HEK293 (cell line): ENCODE results near the gene NRP2.

Source experiments
- CTCF ChIA-PET: fragments of 350-600 bp; formaldehyde crosslinking; extraction: SDS; loops from one replicate; lab custom pipeline; 2021; ENCODE audit warnings: antibody characterized with exemption; lab: Yijun Ruan, JAX
- POLR2A ChIA-PET: fragments of 300-600 bp; formaldehyde crosslinking; extraction: SDS; loops from one replicate; lab custom pipeline; 2020; ENCODE audit warnings: antibody characterized with exemption, inconsistent platforms; lab: Yijun Ruan, JAX
- H3K27ac ChIP-seq: fragments of 200-500 bp; sonication (Bioruptor generic); 2 replicates; pipeline ENCODE4 v1.5.1; 2014; ENCODE audit warnings: low read depth, low read length, control low read depth, inconsistent platforms; ENCODE audit errors: extremely low read depth
- H3K36me3 ChIP-seq, 2 experiments: fragments of 200-500 bp in 1 of 2; sonication (Bioruptor generic) in 1 of 2; 1 replicate in 1 of 2; 2 replicates in 1 of 2; pipeline ENCODE4 v1.5.1; 2014 to 2017; ENCODE audit warnings: inconsistent platforms in 2 of 2, low read length in 2 of 2; ENCODE audit not compliant: control insufficient read depth in 2 of 2, insufficient read depth in 1 of 2
- H3K4me1 ChIP-seq: fragments of 200-500 bp; sonication (Bioruptor generic); 2 replicates; pipeline ENCODE4 v1.5.1; 2014; ENCODE audit warnings: mild to moderate bottlenecking, low read length, inconsistent platforms; ENCODE audit not compliant: control insufficient read depth, insufficient read depth
- H3K4me3 ChIP-seq: 2 replicates; pipeline ENCODE4 v1.5.1; 2011; ENCODE audit warnings: low read depth, mild to moderate bottlenecking, control low read depth, low read length, moderate library complexity
- H3K9me3 ChIP-seq: fragments of 200-500 bp; sonication (Bioruptor generic); 2 replicates; pipeline ENCODE4 v1.5.1; 2014; ENCODE audit warnings: low read depth, low read length, inconsistent platforms; ENCODE audit not compliant: control insufficient read depth, insufficient read depth
- GLIS1 ChIP-seq: fragments of 450-650 bp; formaldehyde crosslinking; IDR thresholded peaks from 2 replicates; pipeline ENCODE4 v1.5.1; 2016; ENCODE audit warnings: missing biosample characterization, missing genetic modification characterization
- PRDM1 ChIP-seq: fragments of 450-650 bp; formaldehyde crosslinking; IDR thresholded peaks from 2 replicates; pipeline ENCODE4; 2016; ENCODE audit warnings: missing biosample characterization, missing genetic modification characterization
- ZBTB8A ChIP-seq: fragments of 450-650 bp; formaldehyde crosslinking; IDR thresholded peaks from 2 replicates; pipeline ENCODE4 v1.5.1; 2016; ENCODE audit warnings: missing biosample characterization, missing genetic modification characterization
- ZNF223 ChIP-seq: fragments of 450-650 bp; formaldehyde crosslinking; IDR thresholded peaks from 2 replicates; pipeline ENCODE4 v1.5.1; 2016; ENCODE audit warnings: missing biosample characterization, missing genetic modification characterization
- ZNF423 ChIP-seq: fragments of 450-650 bp; formaldehyde crosslinking; IDR thresholded peaks from 2 replicates; pipeline ENCODE4 v1.5.1; 2016; ENCODE audit warnings: missing biosample characterization, missing genetic modification characterization
- ZNF544 ChIP-seq: fragments of 450-650 bp; formaldehyde crosslinking; IDR thresholded peaks from 2 replicates; pipeline ENCODE4 v1.5.0; 2017; ENCODE audit warnings: missing biosample characterization, missing genetic modification characterization
- ZNF747 ChIP-seq: fragments of 450-650 bp; formaldehyde crosslinking; IDR thresholded peaks from 2 replicates; pipeline ENCODE4 v1.5.1; 2016; ENCODE audit warnings: missing biosample characterization, missing genetic modification characterization
- TF ChIP-seq, protein P1 (sequence below): fragments of 450-650 bp; formaldehyde crosslinking; IDR thresholded peaks from 2 replicates; pipeline ENCODE4 v1.5.1; 2016; ENCODE audit warnings: missing biosample characterization, missing genetic modification characterization, borderline replicate concordance
- TF ChIP-seq, protein P2 (sequence below): fragments of 450-650 bp; formaldehyde crosslinking; IDR thresholded peaks from 2 replicates; pipeline ENCODE4; 2016; ENCODE audit warnings: missing biosample characterization, missing genetic modification characterization
- TF ChIP-seq, protein P3 (sequence below): fragments of 450-650 bp; formaldehyde crosslinking; IDR thresholded peaks from 2 replicates; pipeline ENCODE4 v1.5.1; 2017; ENCODE audit warnings: missing biosample characterization, missing genetic modification characterization
- TF ChIP-seq, protein P4 (sequence below): fragments of 450-650 bp; formaldehyde crosslinking; IDR thresholded peaks from 2 replicates; pipeline ENCODE4 v1.5.1; 2016; ENCODE audit warnings: missing biosample characterization, missing genetic modification characterization
- TF ChIP-seq, protein P5 (sequence below): fragments of 450-650 bp; formaldehyde crosslinking; IDR thresholded peaks from 2 replicates; pipeline ENCODE4 v1.5.1; 2016; ENCODE audit warnings: missing biosample characterization, missing genetic modification characterization
- TF ChIP-seq, protein P6 (sequence below): fragments of 450-650 bp; formaldehyde crosslinking; IDR thresholded peaks from 2 replicates; pipeline ENCODE4 v1.5.1; 2016; ENCODE audit warnings: missing biosample characterization, missing genetic modification characterization

Gene NRP2

DNA sequence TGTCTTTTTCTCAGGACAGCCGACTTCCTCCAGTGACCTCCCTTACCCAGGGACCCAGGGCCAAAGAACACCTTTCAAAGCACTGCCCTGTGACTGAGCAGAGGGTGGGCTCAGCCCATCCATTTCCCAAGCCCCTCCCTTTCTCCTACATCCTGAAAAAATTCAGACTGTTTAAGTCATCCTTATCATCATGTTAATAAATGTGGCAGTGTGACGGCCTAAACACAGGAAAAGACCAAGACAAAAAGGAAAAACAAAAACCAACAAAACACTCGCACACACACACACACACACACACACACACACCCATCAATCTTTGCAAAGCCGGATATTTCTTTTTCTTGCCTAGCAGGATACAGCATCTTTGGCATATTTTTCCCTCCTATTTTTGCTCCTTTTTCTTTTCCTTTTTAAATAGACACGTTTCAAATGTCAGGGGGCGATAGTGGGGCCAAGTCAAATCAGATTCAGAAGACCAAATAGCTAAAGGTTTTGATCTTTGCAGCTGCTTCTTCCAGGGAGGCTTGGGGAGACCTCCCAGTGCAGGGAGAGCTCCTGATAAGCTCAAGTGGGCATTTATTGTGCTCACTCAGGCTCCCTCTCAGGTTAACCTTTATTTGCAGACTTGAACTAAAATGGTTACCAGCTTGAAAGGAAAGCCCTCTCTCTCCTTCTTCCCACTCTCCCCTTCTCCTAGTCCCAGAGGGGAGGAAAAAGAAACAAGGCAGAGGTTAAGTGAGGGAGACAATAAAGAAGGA, 39.5 kb upstream of the NRP2 start:
- Histone ChIP-seq H3K27ac (no peak overlapping the region), H3K9me3 (no peaks in the 10 kb centered on the region), H3K4me1 (no peaks in the 10 kb centered on the region), H3K4me3 (no peak overlapping the region), H3K36me3 (no peaks in the 10 kb centered on the region)
- ChIA-PET POLR2A (no interaction called here), CTCF (interaction anchor here (0.7 kb wide), 1 partner anchor 49 kb away, joined by 6 read pairs; no protein-coding TSS in a partner anchor)
- TF ChIP-seq, protein P1, sequence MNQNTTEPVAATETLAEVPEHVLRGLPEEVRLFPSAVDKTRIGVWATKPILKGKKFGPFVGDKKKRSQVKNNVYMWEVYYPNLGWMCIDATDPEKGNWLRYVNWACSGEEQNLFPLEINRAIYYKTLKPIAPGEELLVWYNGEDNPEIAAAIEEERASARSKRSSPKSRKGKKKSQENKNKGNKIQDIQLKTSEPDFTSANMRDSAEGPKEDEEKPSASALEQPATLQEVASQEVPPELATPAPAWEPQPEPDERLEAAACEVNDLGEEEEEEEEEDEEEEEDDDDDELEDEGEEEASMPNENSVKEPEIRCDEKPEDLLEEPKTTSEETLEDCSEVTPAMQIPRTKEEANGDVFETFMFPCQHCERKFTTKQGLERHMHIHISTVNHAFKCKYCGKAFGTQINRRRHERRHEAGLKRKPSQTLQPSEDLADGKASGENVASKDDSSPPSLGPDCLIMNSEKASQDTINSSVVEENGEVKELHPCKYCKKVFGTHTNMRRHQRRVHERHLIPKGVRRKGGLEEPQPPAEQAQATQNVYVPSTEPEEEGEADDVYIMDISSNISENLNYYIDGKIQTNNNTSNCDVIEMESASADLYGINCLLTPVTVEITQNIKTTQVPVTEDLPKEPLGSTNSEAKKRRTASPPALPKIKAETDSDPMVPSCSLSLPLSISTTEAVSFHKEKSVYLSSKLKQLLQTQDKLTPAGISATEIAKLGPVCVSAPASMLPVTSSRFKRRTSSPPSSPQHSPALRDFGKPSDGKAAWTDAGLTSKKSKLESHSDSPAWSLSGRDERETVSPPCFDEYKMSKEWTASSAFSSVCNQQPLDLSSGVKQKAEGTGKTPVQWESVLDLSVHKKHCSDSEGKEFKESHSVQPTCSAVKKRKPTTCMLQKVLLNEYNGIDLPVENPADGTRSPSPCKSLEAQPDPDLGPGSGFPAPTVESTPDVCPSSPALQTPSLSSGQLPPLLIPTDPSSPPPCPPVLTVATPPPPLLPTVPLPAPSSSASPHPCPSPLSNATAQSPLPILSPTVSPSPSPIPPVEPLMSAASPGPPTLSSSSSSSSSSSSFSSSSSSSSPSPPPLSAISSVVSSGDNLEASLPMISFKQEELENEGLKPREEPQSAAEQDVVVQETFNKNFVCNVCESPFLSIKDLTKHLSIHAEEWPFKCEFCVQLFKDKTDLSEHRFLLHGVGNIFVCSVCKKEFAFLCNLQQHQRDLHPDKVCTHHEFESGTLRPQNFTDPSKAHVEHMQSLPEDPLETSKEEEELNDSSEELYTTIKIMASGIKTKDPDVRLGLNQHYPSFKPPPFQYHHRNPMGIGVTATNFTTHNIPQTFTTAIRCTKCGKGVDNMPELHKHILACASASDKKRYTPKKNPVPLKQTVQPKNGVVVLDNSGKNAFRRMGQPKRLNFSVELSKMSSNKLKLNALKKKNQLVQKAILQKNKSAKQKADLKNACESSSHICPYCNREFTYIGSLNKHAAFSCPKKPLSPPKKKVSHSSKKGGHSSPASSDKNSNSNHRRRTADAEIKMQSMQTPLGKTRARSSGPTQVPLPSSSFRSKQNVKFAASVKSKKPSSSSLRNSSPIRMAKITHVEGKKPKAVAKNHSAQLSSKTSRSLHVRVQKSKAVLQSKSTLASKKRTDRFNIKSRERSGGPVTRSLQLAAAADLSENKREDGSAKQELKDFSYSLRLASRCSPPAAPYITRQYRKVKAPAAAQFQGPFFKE (tag by site-specific recombination), result no peak
- TF ChIP-seq GLIS1 (tag by site-specific recombination) (0 out of 2 replicates have a peak, but pooled peaks have one; percentile 27), ZNF423 (no peak)
- TF ChIP-seq, protein P2, sequence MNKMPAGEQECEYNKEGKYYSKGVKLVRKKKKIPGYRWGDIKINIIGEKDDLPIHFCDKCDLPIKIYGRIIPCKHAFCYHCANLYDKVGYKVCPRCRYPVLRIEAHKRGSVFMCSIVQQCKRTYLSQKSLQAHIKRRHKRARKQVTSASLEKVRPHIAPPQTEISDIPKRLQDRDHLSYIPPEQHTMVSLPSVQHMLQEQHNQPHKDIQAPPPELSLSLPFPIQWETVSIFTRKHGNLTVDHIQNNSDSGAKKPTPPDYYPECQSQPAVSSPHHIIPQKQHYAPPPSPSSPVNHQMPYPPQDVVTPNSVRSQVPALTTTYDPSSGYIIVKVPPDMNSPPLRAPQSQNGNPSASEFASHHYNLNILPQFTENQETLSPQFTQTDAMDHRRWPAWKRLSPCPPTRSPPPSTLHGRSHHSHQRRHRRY (tag by site-specific recombination), result no peak
- TF ChIP-seq, protein P3, sequence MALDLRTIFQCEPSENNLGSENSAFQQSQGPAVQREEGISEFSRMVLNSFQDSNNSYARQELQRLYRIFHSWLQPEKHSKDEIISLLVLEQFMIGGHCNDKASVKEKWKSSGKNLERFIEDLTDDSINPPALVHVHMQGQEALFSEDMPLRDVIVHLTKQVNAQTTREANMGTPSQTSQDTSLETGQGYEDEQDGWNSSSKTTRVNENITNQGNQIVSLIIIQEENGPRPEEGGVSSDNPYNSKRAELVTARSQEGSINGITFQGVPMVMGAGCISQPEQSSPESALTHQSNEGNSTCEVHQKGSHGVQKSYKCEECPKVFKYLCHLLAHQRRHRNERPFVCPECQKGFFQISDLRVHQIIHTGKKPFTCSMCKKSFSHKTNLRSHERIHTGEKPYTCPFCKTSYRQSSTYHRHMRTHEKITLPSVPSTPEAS (tag by site-specific recombination), result 0 out of 2 replicates have a peak, but pooled peaks have one; percentile 23

DNA sequence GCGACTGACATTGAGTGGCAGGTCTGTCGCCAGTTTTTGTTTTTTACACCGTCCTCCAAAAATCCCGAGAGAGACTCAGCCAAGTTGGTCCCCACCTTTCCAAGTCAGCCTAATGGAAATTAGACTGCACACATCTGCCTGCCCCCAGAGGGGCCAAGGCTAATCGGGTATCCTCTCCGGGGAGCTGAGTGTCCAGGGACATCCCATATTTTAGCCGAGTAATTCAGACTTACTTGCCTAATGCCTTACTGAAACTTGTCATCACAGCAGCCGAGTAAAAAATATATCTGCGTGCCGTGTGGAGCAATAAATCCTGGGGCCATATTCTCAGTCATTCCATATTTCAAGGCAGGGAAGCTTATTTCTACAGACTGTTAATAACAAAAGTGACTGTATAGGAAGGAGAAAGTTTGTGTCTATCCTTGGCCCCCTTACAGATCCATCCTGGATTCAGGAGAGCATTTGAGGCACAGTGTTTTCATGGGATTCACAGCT, 38.9 kb upstream of the NRP2 start:
- Histone ChIP-seq H3K27ac (no peak overlapping the region), H3K36me3 (no peaks in the 10 kb centered on the region), H3K4me1 (no peaks in the 10 kb centered on the region), H3K9me3 (no peaks in the 10 kb centered on the region), H3K4me3 (no peak overlapping the region)
- CTCF ChIA-PET, result interaction anchor here (0.7 kb wide), 1 partner anchor 49 kb away, joined by 6 read pairs; no protein-coding TSS in a partner anchor
- POLR2A ChIA-PET, result no interaction called here
- no peak for TF ChIP-seq ZNF544 (tag by site-specific recombination)
- TF ChIP-seq PRDM1 (tag by site-specific recombination), result no peak
- TF ChIP-seq ZNF223 (tag by site-specific recombination), result no peak
- TF ChIP-seq, protein P4, sequence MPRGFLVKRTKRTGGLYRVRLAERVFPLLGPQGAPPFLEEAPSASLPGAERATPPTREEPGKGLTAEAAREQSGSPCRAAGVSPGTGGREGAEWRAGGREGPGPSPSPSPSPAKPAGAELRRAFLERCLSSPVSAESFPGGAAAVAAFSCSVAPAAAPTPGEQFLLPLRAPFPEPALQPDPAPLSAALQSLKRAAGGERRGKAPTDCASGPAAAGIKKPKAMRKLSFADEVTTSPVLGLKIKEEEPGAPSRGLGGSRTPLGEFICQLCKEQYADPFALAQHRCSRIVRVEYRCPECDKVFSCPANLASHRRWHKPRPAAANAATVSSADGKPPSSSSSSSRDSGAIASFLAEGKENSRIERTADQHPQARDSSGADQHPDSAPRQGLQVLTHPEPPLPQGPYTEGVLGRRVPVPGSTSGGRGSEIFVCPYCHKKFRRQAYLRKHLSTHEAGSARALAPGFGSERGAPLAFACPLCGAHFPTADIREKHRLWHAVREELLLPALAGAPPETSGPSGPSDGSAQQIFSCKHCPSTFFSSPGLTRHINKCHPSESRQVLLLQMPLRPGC (tag by site-specific recombination), result no peak
- TF ChIP-seq, protein P5, sequence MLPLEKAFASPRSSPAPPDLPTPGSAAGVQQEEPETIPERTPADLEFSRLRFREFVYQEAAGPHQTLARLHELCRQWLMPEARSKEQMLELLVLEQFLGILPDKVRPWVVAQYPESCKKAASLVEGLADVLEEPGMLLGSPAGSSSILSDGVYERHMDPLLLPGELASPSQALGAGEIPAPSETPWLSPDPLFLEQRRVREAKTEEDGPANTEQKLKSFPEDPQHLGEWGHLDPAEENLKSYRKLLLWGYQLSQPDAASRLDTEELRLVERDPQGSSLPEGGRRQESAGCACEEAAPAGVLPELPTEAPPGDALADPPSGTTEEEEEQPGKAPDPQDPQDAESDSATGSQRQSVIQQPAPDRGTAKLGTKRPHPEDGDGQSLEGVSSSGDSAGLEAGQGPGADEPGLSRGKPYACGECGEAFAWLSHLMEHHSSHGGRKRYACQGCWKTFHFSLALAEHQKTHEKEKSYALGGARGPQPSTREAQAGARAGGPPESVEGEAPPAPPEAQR (tag by site-specific recombination), result no peak
- no peak for TF ChIP-seq ZBTB8A (tag by site-specific recombination)
- no peak for TF ChIP-seq ZNF747 (tag by site-specific recombination)
- TF ChIP-seq, protein P6, sequence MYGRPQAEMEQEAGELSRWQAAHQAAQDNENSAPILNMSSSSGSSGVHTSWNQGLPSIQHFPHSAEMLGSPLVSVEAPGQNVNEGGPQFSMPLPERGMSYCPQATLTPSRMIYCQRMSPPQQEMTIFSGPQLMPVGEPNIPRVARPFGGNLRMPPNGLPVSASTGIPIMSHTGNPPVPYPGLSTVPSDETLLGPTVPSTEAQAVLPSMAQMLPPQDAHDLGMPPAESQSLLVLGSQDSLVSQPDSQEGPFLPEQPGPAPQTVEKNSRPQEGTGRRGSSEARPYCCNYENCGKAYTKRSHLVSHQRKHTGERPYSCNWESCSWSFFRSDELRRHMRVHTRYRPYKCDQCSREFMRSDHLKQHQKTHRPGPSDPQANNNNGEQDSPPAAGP (tag by site-specific recombination), result no peak
- TF ChIP-seq, protein P1 (tag by site-specific recombination), result no peak
